Body of pancreas (tissue), 4 donors: ENCODE results near the gene MPZL1.

ENCODE experiments used
- POLR2A ChIP-seq, 3 donors: fragments of 450-650 bp; IDR thresholded peaks; one replicate each; pipeline ENCODE4 v1.6.1; 2016; ENCODE audit warnings: antibody characterized with exemption in 3 of 3, mild to moderate bottlenecking in 2 of 3
- TF ChIP-seq, protein P1 (sequence below), 7 experiments: fragments of 450-650 bp in 4 of 7; fragments of 200-600 bp in 3 of 7; sonication (generic) in 3 of 7; IDR thresholded peaks; one replicate each; pipeline ENCODE4 v1.5.1; 2016 to 2019; ENCODE audit warnings: antibody characterized with exemption in 7 of 7

- TF ChIP-seq, protein P1, sequence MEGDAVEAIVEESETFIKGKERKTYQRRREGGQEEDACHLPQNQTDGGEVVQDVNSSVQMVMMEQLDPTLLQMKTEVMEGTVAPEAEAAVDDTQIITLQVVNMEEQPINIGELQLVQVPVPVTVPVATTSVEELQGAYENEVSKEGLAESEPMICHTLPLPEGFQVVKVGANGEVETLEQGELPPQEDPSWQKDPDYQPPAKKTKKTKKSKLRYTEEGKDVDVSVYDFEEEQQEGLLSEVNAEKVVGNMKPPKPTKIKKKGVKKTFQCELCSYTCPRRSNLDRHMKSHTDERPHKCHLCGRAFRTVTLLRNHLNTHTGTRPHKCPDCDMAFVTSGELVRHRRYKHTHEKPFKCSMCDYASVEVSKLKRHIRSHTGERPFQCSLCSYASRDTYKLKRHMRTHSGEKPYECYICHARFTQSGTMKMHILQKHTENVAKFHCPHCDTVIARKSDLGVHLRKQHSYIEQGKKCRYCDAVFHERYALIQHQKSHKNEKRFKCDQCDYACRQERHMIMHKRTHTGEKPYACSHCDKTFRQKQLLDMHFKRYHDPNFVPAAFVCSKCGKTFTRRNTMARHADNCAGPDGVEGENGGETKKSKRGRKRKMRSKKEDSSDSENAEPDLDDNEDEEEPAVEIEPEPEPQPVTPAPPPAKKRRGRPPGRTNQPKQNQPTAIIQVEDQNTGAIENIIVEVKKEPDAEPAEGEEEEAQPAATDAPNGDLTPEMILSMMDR (IDR thresholded peaks at IDR 0.05): no peak
- no peak for TF ChIP-seq POLR2A (IDR thresholded peaks at IDR 0.05)
Observed at GRCh38 chr1:167681024-167681423, 40.8 kb upstream of the MPZL1 start.
